T-helper 2 cell treated with Interferon-gamma antibody and Interleukin-4, amounts not matched to agents 5 μg/mL and 100 μg/mL, for 36 hours (primary cell): ENCODE results near the gene TMEM273.

Source experiments
- DNase-seq: peaks from one replicate; pipeline ENCODE4 v3.0.0; 2021; ENCODE audit warnings: low spot score
- H3K27ac Mint-ChIP-seq: one replicate; pipeline ENCODE4 v1.8.0; 2021; ENCODE audit warnings: mild to moderate bottlenecking, mixed read lengths
- H3K27me3 Mint-ChIP-seq: one replicate; pipeline ENCODE4 v1.8.0; 2021; ENCODE audit warnings: low read depth, mixed read lengths
- H3K36me3 Mint-ChIP-seq: one replicate; pipeline ENCODE4 v1.8.0; 2021; ENCODE audit warnings: low read depth, mixed read lengths
- H3K4me1 Mint-ChIP-seq: one replicate; pipeline ENCODE4 v1.8.0; 2021; ENCODE audit warnings: low read depth, mixed read lengths
- H3K4me3 Mint-ChIP-seq: one replicate; pipeline ENCODE4 v1.8.0; 2022; ENCODE audit warnings: mild to moderate bottlenecking, moderate library complexity, mixed read lengths
- H3K9me3 Mint-ChIP-seq: one replicate; pipeline ENCODE4 v1.8.0; 2021; ENCODE audit warnings: mixed read lengths

Gene TMEM273

GRCh38 chr10:49111320-49111698 is 76.9 kb downstream of the TMEM273 start:
- Mint-ChIP-seq H3K27ac (no peak overlapping the region), H3K9me3 (no peaks in the 10 kb centered on the region), H3K4me1 (peaks cover 7% of the 10 kb centered on the region), H3K27me3 (peaks cover 26% of the 10 kb centered on the region), H3K36me3 (no peaks in the 10 kb centered on the region), H3K4me3 (no peak overlapping the region)
- DNase-seq: no peak

GRCh38 chr10:49110684-49111319 is 77.4 kb downstream of the TMEM273 start:
- no peak overlapping the region for H3K4me3 Mint-ChIP-seq
- no peak overlapping the region for H3K27ac Mint-ChIP-seq
- H3K9me3 Mint-ChIP-seq: no peaks in the 10 kb centered on the region
- H3K36me3 Mint-ChIP-seq: no peaks in the 10 kb centered on the region
- peaks cover 4% of the 10 kb centered on the region for H3K4me1 Mint-ChIP-seq
- DNase-seq: no peak
- peaks cover 22% of the 10 kb centered on the region for H3K27me3 Mint-ChIP-seq

GRCh38 chr10:49109669-49110340 is 78.4 kb downstream of the TMEM273 start:
- Mint-ChIP-seq H3K4me1 (peaks cover 2% of the 10 kb centered on the region), H3K36me3 (no peaks in the 10 kb centered on the region), H3K27ac (no peak overlapping the region), H3K4me3 (no peak overlapping the region), H3K27me3 (peaks cover 27% of the 10 kb centered on the region), H3K9me3 (no peaks in the 10 kb centered on the region)
- DNase-seq: no peak

GRCh38 chr10:49108656-49109055 is 79.5 kb downstream of the TMEM273 start:
- no peak overlapping the region for H3K27ac Mint-ChIP-seq
- peaks cover 21% of the 10 kb centered on the region for H3K27me3 Mint-ChIP-seq
- H3K4me3 Mint-ChIP-seq: no peak overlapping the region
- H3K4me1 Mint-ChIP-seq: no peaks in the 10 kb centered on the region
- no peaks in the 10 kb centered on the region for H3K36me3 Mint-ChIP-seq
- no peaks in the 10 kb centered on the region for H3K9me3 Mint-ChIP-seq
- DNase-seq: no peak

GRCh38 chr10:49107887-49108267 is 80.3 kb downstream of the TMEM273 start:
- no peaks in the 10 kb centered on the region for H3K4me1 Mint-ChIP-seq
- no peaks in the 10 kb centered on the region for H3K9me3 Mint-ChIP-seq
- H3K4me3 Mint-ChIP-seq: no peak overlapping the region
- H3K27me3 Mint-ChIP-seq: peaks cover 18% of the 10 kb centered on the region
- no peak for DNase-seq
- H3K27ac Mint-ChIP-seq: no peak overlapping the region
- no peaks in the 10 kb centered on the region for H3K36me3 Mint-ChIP-seq

GRCh38 chr10:49107111-49107886 is 80.9 kb downstream of the TMEM273 start:
- H3K9me3 Mint-ChIP-seq: no peaks in the 10 kb centered on the region
- no peaks in the 10 kb centered on the region for H3K36me3 Mint-ChIP-seq
- DNase-seq: no peak
- no peak overlapping the region for H3K4me3 Mint-ChIP-seq
- H3K4me1 Mint-ChIP-seq: no peaks in the 10 kb centered on the region
- H3K27ac Mint-ChIP-seq: no peak overlapping the region
- H3K27me3 Mint-ChIP-seq: peaks cover 19% of the 10 kb centered on the region

- no peak for DNase-seq
- H3K27me3 Mint-ChIP-seq: peaks cover 23% of the 10 kb centered on the region
- no peaks in the 10 kb centered on the region for H3K9me3 Mint-ChIP-seq
- H3K4me1 Mint-ChIP-seq: no peaks in the 10 kb centered on the region
- H3K4me3 Mint-ChIP-seq: no peak overlapping the region
- no peaks in the 10 kb centered on the region for H3K36me3 Mint-ChIP-seq
- no peak overlapping the region for H3K27ac Mint-ChIP-seq
Observed at GRCh38 chr10:49106451-49106850, 81.7 kb downstream of the TMEM273 start.

- H3K4me1 Mint-ChIP-seq: peaks cover 1% of the 10 kb centered on the region
Observed at GRCh38 chr10:49105076-49105475, 83.1 kb downstream of the TMEM273 start.

More at GRCh38 chr10:49105076-49105475, 83.1 kb downstream of the TMEM273 start:
- DNase-seq: no peak
- Mint-ChIP-seq H3K4me3 (no peak overlapping the region), H3K36me3 (no peaks in the 10 kb centered on the region), H3K27ac (no peak overlapping the region), H3K27me3 (peaks cover 27% of the 10 kb centered on the region), H3K9me3 (no peaks in the 10 kb centered on the region)
